ENCODE measurements around the gene TNIP1.
A peak's percentile ranks its signal among the peaks of the same experiment; 100 is the strongest.

The TNIP1 gene

GRCh38 chr5:151081431-151082281, 822 bp upstream of the TNIP1 start:
- DNase-seq: no peak

GRCh38 chr5:151079838-151080612, 809 bp downstream of the TNIP1 start:
- DNase-seq: no peak

DNA sequence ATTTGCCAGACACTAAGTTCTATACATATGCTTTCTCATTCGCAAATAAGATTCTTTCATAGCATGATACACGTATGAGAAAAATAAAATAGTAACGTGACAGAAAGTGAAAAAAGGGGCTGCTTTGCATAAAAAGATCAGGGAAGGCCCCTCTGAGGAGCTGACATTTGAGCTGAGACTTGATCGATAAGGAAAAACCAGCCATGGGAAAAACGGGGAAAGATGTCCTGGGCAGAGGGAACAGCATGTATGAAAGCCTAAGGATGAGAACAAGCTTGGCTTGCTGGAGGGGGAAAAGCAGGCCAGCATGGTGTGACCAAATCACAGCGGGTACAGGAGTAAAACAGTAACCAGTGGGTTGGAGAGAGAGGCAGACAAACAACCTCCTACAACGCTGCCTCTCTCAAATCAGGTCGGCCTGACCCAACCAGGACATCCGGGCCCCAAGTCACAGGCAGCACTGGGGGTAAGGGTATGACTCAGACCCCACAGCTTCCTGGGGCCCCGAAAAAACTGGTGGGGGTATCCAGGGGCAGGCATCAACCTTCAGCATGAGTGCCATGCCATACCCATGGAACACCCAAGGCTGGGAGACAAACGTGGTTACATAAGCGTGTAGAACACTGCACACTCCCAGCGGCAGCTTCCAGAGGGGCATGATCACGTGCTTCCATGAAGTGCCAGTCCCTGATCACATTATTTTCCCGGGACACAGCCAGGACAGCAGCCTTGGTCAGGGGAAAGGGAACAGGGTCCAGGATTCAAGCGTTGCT, 2.2 kb downstream of the TNIP1 start:
- peak; percentile 72 for DNase-seq

- DNase-seq: no peak
Observed at GRCh38 chr5:151077967-151078366, 2.9 kb downstream of the TNIP1 start.

DNA sequence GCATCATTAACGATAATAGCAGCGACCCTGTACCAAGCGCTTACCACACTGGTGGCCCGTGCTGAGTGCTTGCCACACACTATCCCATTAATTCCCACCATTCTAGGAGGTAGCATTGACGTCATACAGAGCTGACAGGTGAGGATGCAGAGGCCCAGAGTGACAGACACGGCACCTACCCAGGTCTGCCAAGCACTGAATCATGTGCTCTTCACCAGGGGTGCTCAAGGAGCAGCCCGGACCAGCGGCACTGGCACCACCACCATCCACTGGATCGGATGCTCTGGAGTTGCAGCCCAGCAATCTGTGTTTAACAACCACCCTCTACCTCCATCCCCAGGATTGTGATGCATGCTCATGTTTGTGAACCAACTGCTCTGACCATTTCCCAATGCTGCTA, 3.4 kb downstream of the TNIP1 start:
- DNase-seq: no peak

GRCh38 chr5:151076616-151077015, 4.2 kb downstream of the TNIP1 start:
- no peak for DNase-seq

DNA sequence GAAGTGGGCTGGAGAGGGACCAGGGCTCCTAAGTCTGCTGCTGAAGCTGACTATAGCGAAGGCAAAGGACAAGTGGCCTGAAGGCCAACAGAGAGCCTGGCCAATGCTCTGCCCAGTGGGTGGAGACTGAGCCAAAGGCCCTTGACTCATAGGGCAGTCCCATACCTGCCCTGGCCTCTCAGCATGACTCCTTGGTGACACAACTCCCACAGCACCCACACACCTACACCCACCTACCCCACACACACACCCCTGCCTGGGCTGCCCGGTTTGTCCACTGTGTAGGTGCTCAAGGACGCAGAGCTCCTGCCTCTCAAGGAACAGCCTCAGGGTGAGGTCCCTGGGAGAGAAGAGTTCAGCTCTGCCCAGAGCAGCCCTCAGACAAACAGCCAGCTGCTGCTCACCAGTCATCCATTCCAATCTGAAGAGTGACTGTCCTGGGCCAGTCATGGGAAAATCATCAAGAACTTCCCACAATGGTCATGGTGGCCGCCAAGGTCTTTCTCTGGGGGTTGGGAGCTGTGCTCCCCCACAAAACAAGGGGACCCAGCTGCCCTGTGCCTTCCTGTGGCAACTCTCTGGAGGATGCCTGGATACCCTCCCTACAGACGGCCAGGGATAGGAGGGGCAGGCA, 5.0 kb downstream of the TNIP1 start:
- DNase-seq: no peak

- DNase-seq: no peak
Observed at GRCh38 chr5:151074557-151074956, 6.3 kb downstream of the TNIP1 start.

DNA sequence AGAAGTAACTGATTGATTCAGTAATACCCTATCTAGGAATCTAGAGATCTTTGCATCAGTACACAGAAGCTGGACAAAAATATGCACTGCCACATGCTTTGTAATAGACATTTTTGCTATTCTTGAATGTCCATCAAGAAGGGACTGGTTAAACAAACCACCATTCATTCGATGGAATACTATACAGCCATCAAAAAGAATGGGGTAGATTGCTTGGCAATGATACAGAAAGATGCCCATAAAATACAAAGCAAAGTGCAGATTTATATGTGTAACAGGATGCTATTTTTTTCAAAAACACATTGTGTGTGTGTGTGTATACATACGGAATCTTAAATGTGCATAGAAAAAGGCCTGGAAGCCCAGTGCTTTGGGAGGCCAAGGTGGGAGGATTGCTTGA, 7.6 kb downstream of the TNIP1 start:
- no peak for DNase-seq

DNA sequence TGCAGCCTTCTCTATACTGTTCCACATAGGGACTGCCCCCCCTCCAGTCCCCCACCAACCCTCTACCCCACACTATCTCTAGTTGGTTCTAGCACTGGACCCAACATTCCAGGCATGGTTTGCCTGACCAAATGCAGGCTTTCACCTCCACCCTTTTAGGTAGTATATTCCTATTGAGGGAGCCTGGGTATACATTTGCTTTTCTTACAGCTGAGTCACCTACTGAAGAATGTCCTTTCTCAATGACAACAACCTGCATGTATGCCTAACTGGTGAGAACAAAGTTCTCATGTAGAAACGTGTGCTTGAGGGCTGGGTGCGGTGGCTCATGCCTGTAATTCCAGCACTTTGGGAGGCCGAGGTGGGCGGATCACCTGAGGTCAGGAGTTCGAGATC, 8.2 kb downstream of the TNIP1 start:
- DNase-seq: no peak

GRCh38 chr5:151071848-151072629, 8.8 kb downstream of the TNIP1 start:
- DNase-seq: no peak

GRCh38 chr5:151071021-151071420, 9.8 kb downstream of the TNIP1 start:
- no peak for DNase-seq

- DNase-seq: no peak
Observed at GRCh38 chr5:151070449-151070848, 10.4 kb downstream of the TNIP1 start.

GRCh38 chr5:151068433-151069197, 12.2 kb downstream of the TNIP1 start:
- DNase-seq: no peak

DNA sequence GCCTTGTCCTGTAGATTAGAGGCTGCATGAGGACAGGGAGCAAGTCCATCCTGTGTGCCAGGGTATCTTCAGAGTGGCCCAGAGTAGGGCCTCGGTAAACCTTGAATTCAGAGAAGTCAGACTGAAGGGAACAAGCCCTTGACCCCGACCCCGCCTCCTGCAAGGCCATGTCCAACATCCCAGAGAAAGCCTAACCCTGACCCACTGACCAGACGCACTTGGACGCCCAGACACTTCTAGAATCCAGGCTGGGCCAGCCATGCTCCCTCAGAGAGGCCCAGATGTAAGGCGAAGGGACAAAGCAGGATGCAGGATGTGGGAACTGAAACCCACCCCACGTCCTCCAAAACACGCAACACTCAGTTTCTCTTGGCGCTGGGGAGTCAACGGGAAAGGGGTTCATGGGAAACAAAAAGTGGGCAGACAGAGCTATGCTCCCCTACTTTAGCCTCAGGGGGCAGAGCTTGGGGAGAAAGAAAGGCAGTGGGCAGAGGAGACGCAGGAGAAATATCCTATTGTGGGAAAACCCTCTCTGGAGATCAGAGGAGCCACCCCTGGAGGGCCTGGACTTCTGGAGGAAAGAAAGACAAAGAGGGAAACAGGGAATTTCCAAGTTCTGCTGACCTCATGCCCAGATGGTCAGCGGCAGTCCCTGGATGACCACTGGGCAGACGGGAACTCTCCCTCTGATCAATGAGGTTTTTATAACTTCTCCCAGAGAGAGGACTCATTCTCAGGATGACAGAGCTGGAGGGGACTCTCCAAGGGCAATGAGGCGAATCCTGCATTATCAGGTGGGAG, 13.0 kb downstream of the TNIP1 start:
- no peak for DNase-seq

DNA sequence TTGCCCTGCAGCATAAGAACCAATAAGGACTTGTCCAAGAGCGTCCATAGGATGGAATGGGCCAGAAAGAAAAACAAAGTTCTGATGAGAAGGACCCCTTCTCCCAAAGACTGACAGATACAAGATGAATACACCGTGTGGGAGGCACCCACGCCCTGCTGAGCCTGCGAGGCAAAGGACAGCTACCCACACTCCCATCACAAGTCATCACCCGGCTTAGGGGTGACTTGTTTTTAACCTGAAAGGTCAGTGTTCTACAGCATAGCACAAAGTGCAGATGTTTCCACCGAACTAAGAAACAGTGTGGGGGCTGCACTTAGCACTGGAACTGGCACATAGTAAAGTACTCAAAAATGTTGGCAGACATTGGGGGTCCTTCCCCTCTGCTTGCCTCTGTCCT, 13.9 kb downstream of the TNIP1 start:
- no peak for DNase-seq

DNA sequence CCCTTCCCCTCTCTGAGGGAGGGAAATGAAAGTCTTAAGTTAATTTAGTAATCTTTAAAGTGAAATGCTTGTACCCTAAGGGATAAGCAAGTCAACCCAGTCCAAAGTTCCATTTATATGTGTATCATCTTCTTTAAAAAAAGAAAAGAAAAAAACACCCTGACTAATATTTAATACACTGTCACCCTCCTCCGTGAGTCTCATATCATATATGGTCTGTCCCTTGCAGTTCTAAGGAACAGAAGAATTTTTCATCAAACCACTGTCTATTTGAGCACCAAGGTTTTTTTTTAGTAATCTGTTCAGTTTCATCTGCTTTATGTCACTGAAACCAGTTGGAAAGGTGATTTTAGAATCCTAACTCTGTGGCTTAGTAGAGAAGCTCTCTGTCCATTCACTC, 15.2 kb downstream of the TNIP1 start:
- DNase-seq: no peak

GRCh38 chr5:151064916-151065499, 15.8 kb downstream of the TNIP1 start:
- no peak for DNase-seq

- DNase-seq: no peak
Observed at GRCh38 chr5:151063142-151063989, 17.5 kb downstream of the TNIP1 start.
